BLaER1 treated with 17β-estradiol and CSF1 and Interleukin-3, amounts not matched to agents 10 nM and 100 nM (cell line): ENCODE results near the gene PPM1B.
"Not testable (repeated sequence)": the region's sequence is repeated elsewhere in the genome, so short reads cannot be mapped to it uniquely, and the experiment has no call there.

Source experiments
- H3K27ac ChIP-seq, 11 experiments: shearing (Covaris generic); formaldehyde crosslinking; 2 replicates each; pipeline ENCODE4 v1.8.1; 2022
- H3K27me3 ChIP-seq, 11 experiments: shearing (Covaris generic); formaldehyde crosslinking; 2 replicates each; pipeline ENCODE4 v1.8.1; 2022
- H3K36me3 ChIP-seq, 11 experiments: shearing (Covaris generic); formaldehyde crosslinking; 2 replicates each; pipeline ENCODE4 v1.8.1; 2022
- H3K4me1 ChIP-seq, 10 experiments: shearing (Covaris generic); formaldehyde crosslinking; 2 replicates each; pipeline ENCODE4 v1.8.1; 2022
- H3K4me2 ChIP-seq, 11 experiments: shearing (Covaris generic); formaldehyde crosslinking; 2 replicates each; pipeline ENCODE4 v1.8.1; 2022
- H3K4me3 ChIP-seq, 10 experiments: shearing (Covaris generic); formaldehyde crosslinking; 2 replicates each; pipeline ENCODE4 v1.8.1; 2022
- H3K9ac ChIP-seq, 11 experiments: shearing (Covaris generic); formaldehyde crosslinking; 2 replicates each; pipeline ENCODE4 v1.8.1; 2022
- H3K9me3 ChIP-seq, 11 experiments: shearing (Covaris generic); formaldehyde crosslinking; replicated peaks in 1 of 11; 2 replicates each; pipeline ENCODE4 v1.8.1; 2022
- H4K20me1 ChIP-seq, 11 experiments: shearing (Covaris generic); formaldehyde crosslinking; 2 replicates each; pipeline ENCODE4 v1.8.1; 2022
- Cebpa-rat ChIP-seq, 11 experiments: shearing (Covaris generic); IDR thresholded peaks; 2 replicates each; pipeline ENCODE4 v1.8.1; 2022

Gene PPM1B

GRCh38 chr2:44169155-44169898 lies 652 bp downstream of the PPM1B start:
- peaks cover 0 to 13% (median 7%) of the 10 kb centered on the region in 11 experiments; a peak in 10 of 22 replicates for H3K36me3 ChIP-seq
- peak overlapping the region; percentile 76 to 95 (median 85) for H3K4me2 ChIP-seq
- H3K4me3 ChIP-seq, result peak overlapping the region; percentile 83 to 100 (median 96)
- H4K20me1 ChIP-seq, result peaks cover 32 to 55% (median 48%) of the 10 kb centered on the region in 11 experiments; a peak in 21 of 22 replicates
- peaks cover 9 to 26% (median 23%) of the 10 kb centered on the region in 11 experiments; a peak in 21 of 22 replicates for H3K9me3 ChIP-seq
- peak overlapping the region; percentile 89 to 99 (median 98) for H3K9ac ChIP-seq
- peak overlapping the region; percentile 89 to 99 (median 97) for H3K27ac ChIP-seq
- peaks cover 13 to 38% (median 23%) of the 10 kb centered on the region in 10 experiments for H3K4me1 ChIP-seq
- H3K27me3 ChIP-seq, result no peaks in the 10 kb centered on the region
- TF ChIP-seq Cebpa-rat (IDR thresholded peaks at IDR 0.05), result no peak

- Histone ChIP-seq H3K9ac (peak overlapping the region; percentile 89 to 99 (median 98)), H3K36me3 (peaks cover 0 to 20% (median 9%) of the 10 kb centered on the region in 11 experiments; a peak in 14 of 22 replicates), H3K4me3 (peak overlapping the region; percentile 83 to 100 (median 96)), H3K4me2 (peak overlapping the region; percentile 76 to 95 (median 85)), H3K4me1 (peaks cover 21 to 48% (median 29%) of the 10 kb centered on the region in 10 experiments), H3K27ac (peak overlapping the region; percentile 89 to 99 (median 97); a peak in 21 of 22 replicates), H4K20me1 (peaks cover 41 to 64% (median 58%) of the 10 kb centered on the region in 11 experiments; a peak in 21 of 22 replicates), H3K27me3 (no peaks in the 10 kb centered on the region), H3K9me3 (peaks cover 0 to 16% (median 14%) of the 10 kb centered on the region in 11 experiments; a peak in 18 of 22 replicates)
- TF ChIP-seq Cebpa-rat (IDR thresholded peaks at IDR 0.05), result no peak
Measured at GRCh38 chr2:44170311-44170717, 1.6 kb downstream of the PPM1B start.

DNA sequence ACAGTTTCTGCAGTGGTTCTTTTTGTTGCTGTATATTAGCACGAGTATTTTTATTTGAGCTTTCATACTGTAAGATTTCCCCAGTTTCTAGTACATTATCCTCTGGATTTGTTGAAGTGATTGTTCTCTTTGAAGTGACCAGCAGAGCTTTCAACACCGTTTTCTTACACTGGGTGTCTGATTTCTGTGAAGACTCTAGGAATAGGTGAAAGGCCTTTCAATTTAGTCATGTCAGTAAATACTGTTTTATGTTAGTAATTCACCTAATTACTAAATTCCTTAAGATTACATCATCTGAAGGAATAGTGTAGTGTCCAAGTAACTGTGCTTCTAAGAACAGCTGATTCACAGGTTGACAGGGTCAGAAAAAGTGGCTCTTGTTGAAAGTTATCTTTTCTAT lies 2.3 kb downstream of the PPM1B start:
- H4K20me1 ChIP-seq, result peaks cover 42 to 71% (median 65%) of the 10 kb centered on the region in 11 experiments; a peak in 21 of 22 replicates
- no peaks in the 10 kb centered on the region for H3K27me3 ChIP-seq
- H3K27ac ChIP-seq, result peak overlapping the region in 8 of 11 experiments; percentile 89 to 99 (median 97); a peak in 12 of 22 replicates
- H3K4me3 ChIP-seq, result peak overlapping the region; percentile 83 to 100 (median 96)
- peak overlapping the region; percentile 89 to 99 (median 98); a peak in 21 of 22 replicates for H3K9ac ChIP-seq
- peaks cover 0 to 9% (median 7%) of the 10 kb centered on the region in 11 experiments; a peak in 17 of 22 replicates for H3K9me3 ChIP-seq
- H3K4me2 ChIP-seq, result peak overlapping the region; percentile 76 to 95 (median 85)
- no peak for TF ChIP-seq Cebpa-rat (IDR thresholded peaks at IDR 0.05)
- H3K36me3 ChIP-seq, result peaks cover 0 to 28% (median 10%) of the 10 kb centered on the region in 11 experiments; a peak in 14 of 22 replicates
- peaks cover 28 to 55% (median 36%) of the 10 kb centered on the region in 10 experiments for H3K4me1 ChIP-seq

DNA sequence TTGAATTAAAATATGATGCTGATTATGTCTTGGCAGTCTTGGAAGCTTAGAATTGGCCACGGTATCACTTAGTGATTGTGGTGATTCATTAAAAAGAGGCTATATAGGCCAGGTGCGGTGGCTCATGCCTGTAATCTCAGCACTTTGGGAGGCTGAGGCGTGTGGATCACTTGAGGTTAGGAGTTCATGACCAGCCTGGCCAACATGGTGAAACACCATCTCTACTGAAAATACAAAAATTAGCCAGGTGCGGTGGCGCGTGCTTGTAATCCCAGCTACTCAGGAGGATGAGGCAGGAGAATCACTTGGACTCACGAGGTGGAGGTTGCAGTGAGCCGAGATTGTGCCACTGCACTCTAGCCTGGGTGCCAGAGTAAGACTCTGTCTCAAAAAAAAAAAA lies 2.8 kb downstream of the PPM1B start:
- Histone ChIP-seq H3K4me3 (peak overlapping the region in 9 of 10 experiments; percentile 83 to 100 (median 96); a peak in 14 of 20 replicates), H4K20me1 (peaks cover 45 to 76% (median 69%) of the 10 kb centered on the region in 11 experiments; a peak in 21 of 22 replicates)

GRCh38 chr2:44172576-44172975 lies 3.9 kb downstream of the PPM1B start:
- Histone ChIP-seq H4K20me1 (peaks cover 49 to 85% (median 78%) of the 10 kb centered on the region in 11 experiments; a peak in 21 of 22 replicates), H3K4me2 (peak overlapping the region in 5 of 11 experiments; percentile 0 to 93 (median 17); a peak in 7 of 22 replicates), H3K9ac (no peak overlapping the region), H3K27ac (no peak overlapping the region), H3K36me3 (peaks cover 1 to 41% (median 22%) of the 10 kb centered on the region in 11 experiments; a peak in 18 of 22 replicates), H3K4me3 (no peak overlapping the region), H3K9me3 (0 out of 22 replicates have a peak, but pooled peaks cover 0 to 3% (median 0%) of the 10 kb centered on the region in 11 experiments), H3K4me1 (peaks cover 29 to 61% (median 33%) of the 10 kb centered on the region in 10 experiments), H3K27me3 (no peaks in the 10 kb centered on the region)
- TF ChIP-seq Cebpa-rat (IDR thresholded peaks at IDR 0.05), result no peak

More for the DNA sequence above, 2.8 kb downstream of the PPM1B start:
- Histone ChIP-seq H3K9ac (peak overlapping the region in 10 of 11 experiments; percentile 42 to 99 (median 98); a peak in 17 of 22 replicates), H3K36me3 (peaks cover 0 to 32% (median 15%) of the 10 kb centered on the region in 11 experiments; a peak in 14 of 22 replicates), H3K27ac (peak overlapping the region in 2 of 11 experiments; percentile 94 to 97; a peak in 2 of 22 replicates), H3K4me2 (peak overlapping the region; percentile 76 to 95 (median 85)), H3K4me1 (peaks cover 29 to 59% (median 38%) of the 10 kb centered on the region in 10 experiments)
- not testable (repeated sequence) for H3K9me3 ChIP-seq, H3K27me3 ChIP-seq

GRCh38 chr2:44178950-44179349 lies 10.3 kb downstream of the PPM1B start:
- no peak overlapping the region for H3K4me3 ChIP-seq
- no peak overlapping the region for H3K4me2 ChIP-seq
- TF ChIP-seq Cebpa-rat (IDR thresholded peaks at IDR 0.05), result no peak
- H3K36me3 ChIP-seq, result peaks cover 13 to 88% (median 54%) of the 10 kb centered on the region in 11 experiments; a peak in 19 of 22 replicates
- no peaks in the 10 kb centered on the region for H3K27me3 ChIP-seq
- H3K9me3 ChIP-seq, result peaks cover 0 to 18% (median 12%) of the 10 kb centered on the region in 11 experiments; a peak in 12 of 22 replicates
- no peak overlapping the region for H3K9ac ChIP-seq
- H3K27ac ChIP-seq, result no peak overlapping the region
- peaks cover 24 to 94% (median 60%) of the 10 kb centered on the region in 11 experiments; a peak in 20 of 22 replicates for H4K20me1 ChIP-seq
- H3K4me1 ChIP-seq, result peaks cover 17 to 58% (median 39%) of the 10 kb centered on the region in 10 experiments; a peak in 19 of 20 replicates

DNA sequence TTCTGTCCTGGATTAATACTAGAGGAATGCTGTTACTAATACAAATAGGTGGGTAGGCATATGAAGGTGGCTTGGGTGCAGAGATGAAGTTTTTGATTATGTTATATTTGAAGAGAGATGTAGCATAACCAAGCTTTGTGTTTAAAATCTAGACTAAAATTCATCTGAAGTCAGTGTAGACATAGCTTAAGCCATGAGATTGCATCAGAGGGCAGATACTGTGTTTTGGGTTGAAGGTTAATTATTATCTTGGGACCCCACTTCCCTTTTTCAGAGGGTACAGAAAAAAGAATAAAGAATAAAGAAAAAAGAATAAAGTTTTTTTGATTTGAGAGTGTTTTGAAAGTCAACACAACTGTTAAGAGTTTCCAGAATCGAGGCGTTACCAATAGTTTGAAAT lies 13.0 kb downstream of the PPM1B start:
- H3K27me3 ChIP-seq, result no peaks in the 10 kb centered on the region
- H3K36me3 ChIP-seq, result peaks cover 13 to 68% (median 48%) of the 10 kb centered on the region in 11 experiments; a peak in 19 of 22 replicates
- peaks cover 0 to 19% (median 13%) of the 10 kb centered on the region in 11 experiments; a peak in 14 of 22 replicates for H3K9me3 ChIP-seq
- no peak for TF ChIP-seq Cebpa-rat (IDR thresholded peaks at IDR 0.05)
- H3K9ac ChIP-seq, result no peak overlapping the region
- no peak overlapping the region for H3K4me3 ChIP-seq
- H4K20me1 ChIP-seq, result peaks cover 1 to 94% (median 43%) of the 10 kb centered on the region in 11 experiments; a peak in 20 of 22 replicates
- H3K4me2 ChIP-seq, result peak overlapping the region in 8 of 11 experiments; percentile 20 to 58 (median 42); a peak in 12 of 22 replicates
- no peak overlapping the region for H3K27ac ChIP-seq
- H3K4me1 ChIP-seq, result peaks cover 4 to 59% (median 33%) of the 10 kb centered on the region in 10 experiments; a peak in 16 of 20 replicates

DNA sequence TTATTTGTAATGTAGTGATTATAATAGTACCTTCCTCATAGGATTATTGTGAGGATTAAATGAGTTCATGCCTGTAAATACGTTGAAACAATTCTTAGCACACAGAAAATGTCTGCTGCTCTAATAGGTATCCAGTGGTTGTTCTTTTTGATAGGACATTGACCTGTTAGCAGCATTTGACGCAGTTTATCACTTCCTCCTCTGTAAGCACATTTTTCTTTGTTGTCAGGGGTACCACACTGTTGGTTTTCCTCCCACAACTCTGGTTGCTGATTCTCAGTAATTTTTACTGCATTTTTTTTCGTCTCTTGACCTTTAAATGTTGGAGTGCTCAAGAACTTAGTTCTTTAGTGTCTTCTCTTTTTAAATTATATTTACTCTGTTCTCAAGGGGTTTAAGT lies 15.4 kb downstream of the PPM1B start:
- Histone ChIP-seq H3K4me2 (peak overlapping the region in 6 of 11 experiments; percentile 2 to 87 (median 54); a peak in 10 of 22 replicates), H3K27me3 (no peaks in the 10 kb centered on the region), H3K27ac (peak overlapping the region in 8 of 11 experiments; percentile 2 to 73 (median 12); a peak in 11 of 22 replicates), H3K4me1 (peaks cover 4 to 78% (median 51%) of the 10 kb centered on the region in 10 experiments; a peak in 16 of 20 replicates), H3K4me3 (no peak overlapping the region), H3K36me3 (peaks cover 7 to 58% (median 34%) of the 10 kb centered on the region in 11 experiments; a peak in 19 of 22 replicates), H3K9ac (peak overlapping the region in 3 of 11 experiments; percentile 25 to 40 (median 37); a peak in 3 of 22 replicates), H4K20me1 (peaks cover 0 to 89% (median 40%) of the 10 kb centered on the region in 11 experiments; a peak in 17 of 22 replicates), H3K9me3 (peaks cover 0 to 22% (median 16%) of the 10 kb centered on the region in 11 experiments; a peak in 18 of 22 replicates)
- no peak for TF ChIP-seq Cebpa-rat (IDR thresholded peaks at IDR 0.05)
